ENCODE results near the gene ATG4D. TPM values are rescaled to one million over a fixed set of nuclear protein-coding genes. Genes with fewer than 3 reads are reported as not detected.

The ATG4D gene
- total and polyA plus RNA-seq, 2 of the 4 experiments (the other 2 are of a cell fraction), result 8.2 to 21.8 TPM

GRCh38 chr19:10532457-10532856 lies 11.2 kb upstream of the ATG4D start:
- intact Hi-C loops (cut with micrococcal nuclease), result no loop called here
- WGBS, 2 experiments (ENCODE audit: extremely low coverage in 2 of 2, insufficient read length in 1 of 2), result no CpG with 5 or more reads among the region's 1 CpG

More at GRCh38 chr19:10532457-10532856, 11.2 kb upstream of the ATG4D start:
- peaks cover 2% of the 10 kb centered on the region; the same call in 1 of the 2 replicates for H3K9me3 ChIP-seq (ENCODE audit: control insufficient read depth, insufficient read depth, low read length)
- no TSS peak for BruUV-seq (replicated peaks)
- no peaks in the 10 kb centered on the region for H3K36me3 ChIP-seq (ENCODE audit: control insufficient read depth, insufficient read depth, low read length)
- no peak overlapping the region for H3K27ac ChIP-seq (ENCODE audit: insufficient read depth, low read length)
- no peaks in the 10 kb centered on the region for H3K9me1 ChIP-seq (ENCODE audit: insufficient read depth, low read length)
- no peaks in the 10 kb centered on the region; the same call in 1 of the 2 replicates for H3K27me3 ChIP-seq (ENCODE audit: control insufficient read depth, insufficient read depth, low read length)
- H2AK9ac ChIP-seq (replicated peaks; ENCODE audit: low read depth, low read length, poor library complexity), result no peak overlapping the region
- H3K79me1 ChIP-seq (ENCODE audit: low read depth in 1 of 2, low read length in 2 of 2), result no peaks in the 10 kb centered on the region
- H2AFZ ChIP-seq (replicated peaks; ENCODE audit: low read length, poor library complexity), result no peak overlapping the region
- no peak overlapping the region for H3K14ac ChIP-seq (replicated peaks; ENCODE audit: low read depth, low read length)
- POLR2A ChIA-PET (ENCODE audit: unreplicated experiment), result no interaction called here
- no peak overlapping the region for H4K5ac ChIP-seq (ENCODE audit: low read depth, low read length)
- H2BK120ac ChIP-seq (ENCODE audit: low read depth, low read length), result no peak overlapping the region
- H3K9ac ChIP-seq (ENCODE audit: low read depth, low read length), result no peak overlapping the region
- no peak overlapping the region for H3K18ac ChIP-seq (ENCODE audit: low read depth, low read length)
- H2BK20ac ChIP-seq (ENCODE audit: low read depth, low read length), result no peak overlapping the region
- TF ChIP-seq RFX5 (IDR thresholded peaks at IDR 0.05; ENCODE audit: low read depth, low read length) (no peak), RAD21 (IDR thresholded peaks at IDR 0.05; ENCODE audit: low read length) (no peak), BHLHE40 (IDR thresholded peaks at IDR 0.05; ENCODE audit: low read depth, low read length) (no peak), ELK1 (IDR thresholded peaks at IDR 0.05; ENCODE audit: borderline replicate concordance, low read depth, low read length) (no peak), NFE2L2 (IDR thresholded peaks at IDR 0.05; ENCODE audit: low read depth, low read length) (no peak), CTCF (conservative IDR thresholded peaks at IDR 0.05; ENCODE audit: low read depth, low read length) (no peak), MAZ (IDR thresholded peaks at IDR 0.05; ENCODE audit: borderline replicate concordance, low read depth, low read length) (no peak), POLR2A (IDR thresholded peaks at IDR 0.05; ENCODE audit: low read depth, low read length) (no peak), SMC3 (IDR thresholded peaks at IDR 0.05; ENCODE audit: low read depth, low read length) (no peak), FOS (IDR thresholded peaks at IDR 0.05; ENCODE audit: low read depth, low read length) (no peak), MAFK (IDR thresholded peaks at IDR 0.05; ENCODE audit: low read depth, low read length) (no peak), CHD1 (IDR thresholded peaks at IDR 0.05; ENCODE audit: low read depth, low read length) (no peak), RCOR1 (IDR thresholded peaks at IDR 0.05; ENCODE audit: insufficient replicate concordance, low read length) (no peak)
- no peak overlapping the region for H2AK5ac ChIP-seq (ENCODE audit: low read depth, low read length)
- H3K4ac ChIP-seq (ENCODE audit: low read depth, low read length), result no peak overlapping the region
- CTCF ChIA-PET, result no interaction called here
- in situ Hi-C loops (cut with MboI; ENCODE audit: low sequenced_read_pairs), result no loop called here
- H2BK5ac ChIP-seq (ENCODE audit: low read depth, low read length, poor library complexity, severe bottlenecking), result no peak overlapping the region
- H3K56ac ChIP-seq (ENCODE audit: extremely low read depth, insufficient read depth, low read length), result no peak overlapping the region
- DNase-seq (no peak), ATAC-seq (ENCODE audit: low read depth) (no peak)
- no peak overlapping the region for H3K23ac ChIP-seq (ENCODE audit: low read depth, low read length)
- H2BK15ac ChIP-seq (ENCODE audit: low read depth, low read length), result no peak overlapping the region
- H4K20me1 ChIP-seq (ENCODE audit: insufficient read depth, low read length), result no peaks in the 10 kb centered on the region
- no peak overlapping the region for H3K4me3 ChIP-seq (ENCODE audit: insufficient read depth, low read depth, low read length)
- H3K4me1 ChIP-seq (ENCODE audit: control insufficient read depth, insufficient read depth, low read length), result no peaks in the 10 kb centered on the region
- dilution Hi-C loops (cut with HindIII; ENCODE audit: low sequenced_read_pairs, unreplicated experiment), result no loop called here
- H3K4me2 ChIP-seq (ENCODE audit: low read depth, low read length), result no peak overlapping the region
- H4K91ac ChIP-seq (ENCODE audit: insufficient read depth, low read depth, low read length), result no peak overlapping the region
- no peak overlapping the region for H4K8ac ChIP-seq (ENCODE audit: low read depth in 2 of 2, low read length in 2 of 2)
